Neural cell (in vitro differentiated cells): ENCODE results near the gene THAP4.

ENCODE experiments used
- EP300 ChIP-seq: fragments of 450-650 bp; conservative IDR thresholded peaks from 2 replicates; pipeline ENCODE4 v1.6.1; 2014; ENCODE audit warnings: antibody characterized with exemption, mild to moderate bottlenecking, moderate library complexity; ENCODE audit not compliant: poor library complexity, severe bottlenecking
- EZH2 ChIP-seq: fragments of 200-600, 300-800 bp; shearing (Covaris generic), sonication (generic); IDR thresholded peaks from 2 replicates; pipeline ENCODE4 v1.6.1; 2014; ENCODE audit warnings: antibody characterized with exemption, low read length, borderline replicate concordance, mild to moderate bottlenecking; ENCODE audit not compliant: insufficient read depth, poor library complexity, severe bottlenecking
- POLR2AphosphoS5 ChIP-seq: IDR thresholded peaks from 2 replicates; pipeline ENCODE4 v1.6.1; 2012
- RAD21 ChIP-seq: fragments of 450-650 bp; conservative IDR thresholded peaks from 2 replicates; pipeline ENCODE4 v1.6.1; 2014; ENCODE audit warnings: antibody characterized with exemption, mild to moderate bottlenecking, moderate library complexity
- TAF1 ChIP-seq: IDR thresholded peaks from 2 replicates; pipeline ENCODE4 v1.6.1; 2012; ENCODE audit warnings: low read depth
- TF ChIP-seq, protein P1 (sequence below): fragments of 450-650 bp; IDR thresholded peaks from 2 replicates; pipeline ENCODE4 v1.5.1; 2014; ENCODE audit warnings: antibody characterized with exemption, mild to moderate bottlenecking, moderate library complexity; ENCODE audit not compliant: poor library complexity, severe bottlenecking
- TF ChIP-seq, protein P2 (sequence below): IDR thresholded peaks from 2 replicates; pipeline ENCODE4 v1.6.1; 2012; ENCODE audit warnings: borderline replicate concordance

DNA sequence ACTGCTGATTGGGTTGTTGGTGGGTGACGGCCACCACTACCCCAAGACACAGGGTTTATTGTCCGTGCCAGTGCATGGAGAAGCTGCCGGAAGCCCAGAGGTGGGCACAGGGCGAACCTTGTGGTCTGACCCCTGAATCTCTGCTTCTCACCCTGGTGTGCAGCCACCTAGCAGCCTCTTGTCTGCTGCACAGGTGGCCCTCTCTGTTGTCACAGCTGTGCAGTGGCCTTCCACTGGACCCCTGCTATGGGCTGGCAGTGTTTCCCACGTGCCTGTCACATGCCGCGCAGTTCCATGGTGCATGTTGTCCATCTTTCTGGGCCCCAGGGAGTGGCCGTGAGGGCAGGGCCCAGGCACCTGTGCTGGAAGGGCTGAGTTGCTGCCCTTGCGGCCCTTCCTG lies 15.8 kb upstream of the THAP4 start:
- TF ChIP-seq, protein P1, sequence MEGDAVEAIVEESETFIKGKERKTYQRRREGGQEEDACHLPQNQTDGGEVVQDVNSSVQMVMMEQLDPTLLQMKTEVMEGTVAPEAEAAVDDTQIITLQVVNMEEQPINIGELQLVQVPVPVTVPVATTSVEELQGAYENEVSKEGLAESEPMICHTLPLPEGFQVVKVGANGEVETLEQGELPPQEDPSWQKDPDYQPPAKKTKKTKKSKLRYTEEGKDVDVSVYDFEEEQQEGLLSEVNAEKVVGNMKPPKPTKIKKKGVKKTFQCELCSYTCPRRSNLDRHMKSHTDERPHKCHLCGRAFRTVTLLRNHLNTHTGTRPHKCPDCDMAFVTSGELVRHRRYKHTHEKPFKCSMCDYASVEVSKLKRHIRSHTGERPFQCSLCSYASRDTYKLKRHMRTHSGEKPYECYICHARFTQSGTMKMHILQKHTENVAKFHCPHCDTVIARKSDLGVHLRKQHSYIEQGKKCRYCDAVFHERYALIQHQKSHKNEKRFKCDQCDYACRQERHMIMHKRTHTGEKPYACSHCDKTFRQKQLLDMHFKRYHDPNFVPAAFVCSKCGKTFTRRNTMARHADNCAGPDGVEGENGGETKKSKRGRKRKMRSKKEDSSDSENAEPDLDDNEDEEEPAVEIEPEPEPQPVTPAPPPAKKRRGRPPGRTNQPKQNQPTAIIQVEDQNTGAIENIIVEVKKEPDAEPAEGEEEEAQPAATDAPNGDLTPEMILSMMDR, result no peak
- TF ChIP-seq, protein P2, sequence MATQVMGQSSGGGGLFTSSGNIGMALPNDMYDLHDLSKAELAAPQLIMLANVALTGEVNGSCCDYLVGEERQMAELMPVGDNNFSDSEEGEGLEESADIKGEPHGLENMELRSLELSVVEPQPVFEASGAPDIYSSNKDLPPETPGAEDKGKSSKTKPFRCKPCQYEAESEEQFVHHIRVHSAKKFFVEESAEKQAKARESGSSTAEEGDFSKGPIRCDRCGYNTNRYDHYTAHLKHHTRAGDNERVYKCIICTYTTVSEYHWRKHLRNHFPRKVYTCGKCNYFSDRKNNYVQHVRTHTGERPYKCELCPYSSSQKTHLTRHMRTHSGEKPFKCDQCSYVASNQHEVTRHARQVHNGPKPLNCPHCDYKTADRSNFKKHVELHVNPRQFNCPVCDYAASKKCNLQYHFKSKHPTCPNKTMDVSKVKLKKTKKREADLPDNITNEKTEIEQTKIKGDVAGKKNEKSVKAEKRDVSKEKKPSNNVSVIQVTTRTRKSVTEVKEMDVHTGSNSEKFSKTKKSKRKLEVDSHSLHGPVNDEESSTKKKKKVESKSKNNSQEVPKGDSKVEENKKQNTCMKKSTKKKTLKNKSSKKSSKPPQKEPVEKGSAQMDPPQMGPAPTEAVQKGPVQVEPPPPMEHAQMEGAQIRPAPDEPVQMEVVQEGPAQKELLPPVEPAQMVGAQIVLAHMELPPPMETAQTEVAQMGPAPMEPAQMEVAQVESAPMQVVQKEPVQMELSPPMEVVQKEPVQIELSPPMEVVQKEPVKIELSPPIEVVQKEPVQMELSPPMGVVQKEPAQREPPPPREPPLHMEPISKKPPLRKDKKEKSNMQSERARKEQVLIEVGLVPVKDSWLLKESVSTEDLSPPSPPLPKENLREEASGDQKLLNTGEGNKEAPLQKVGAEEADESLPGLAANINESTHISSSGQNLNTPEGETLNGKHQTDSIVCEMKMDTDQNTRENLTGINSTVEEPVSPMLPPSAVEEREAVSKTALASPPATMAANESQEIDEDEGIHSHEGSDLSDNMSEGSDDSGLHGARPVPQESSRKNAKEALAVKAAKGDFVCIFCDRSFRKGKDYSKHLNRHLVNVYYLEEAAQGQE, result no peak
- TF ChIP-seq EP300, result no peak
- TF ChIP-seq TAF1, result no peak
- TF ChIP-seq POLR2AphosphoS5, result no peak
- TF ChIP-seq EZH2, result no peak
- no peak for TF ChIP-seq RAD21
